Gastrocnemius medialis (tissue), 4 donors: ENCODE measurements around the gene PTGS1.

ENCODE experiments used
- CTCF ChIP-seq, 5 experiments: fragments of 450-650 bp in 3 of 5; fragments of 200-600 bp in 2 of 5; sonication (generic) in 2 of 5; IDR thresholded peaks in 4 of 5; conservative IDR thresholded peaks in 1 of 5; 1 replicate in 4 of 5; 2 replicates in 1 of 5; pipeline ENCODE4 v1.5.1; 2016 to 2019; ENCODE audit warnings: antibody characterized with exemption in 5 of 5, mild to moderate bottlenecking in 3 of 5, moderate library complexity in 3 of 5
- POLR2A ChIP-seq, 2 donors: fragments of 450-650 bp; IDR thresholded peaks; one replicate each; pipeline ENCODE4 v1.6.1; 2017; ENCODE audit warnings: antibody characterized with exemption in 2 of 2, mild to moderate bottlenecking in 2 of 2, moderate library complexity in 2 of 2

- TF ChIP-seq CTCF (IDR thresholded peaks at IDR 0.05 in 4 of 5, conservative IDR thresholded peaks at IDR 0.05 in 1 of 5) (no peak), POLR2A (IDR thresholded peaks at IDR 0.05) (no peak)
These were observed 15.6 kb downstream of the PTGS1 start for GRCh38 chr9:122386311-122386872.
